Brain microvascular endothelial cell (primary cell): ENCODE data around the gene DMXL1.

Experiments
- DNase-seq: peaks from one replicate; pipeline ENCODE4 v3.0.0-alpha.2; 2020
- H3K27ac ChIP-seq: fragments of 250-450 bp; sonication (Bioruptor Pico); 2 replicates; pipeline ENCODE4 v1.5.1; 2020; ENCODE audit warnings: mild to moderate bottlenecking, moderate library complexity
- H3K27me3 ChIP-seq: fragments of 250-450 bp; sonication (Bioruptor Pico); replicated peaks from 2 replicates; pipeline ENCODE4 v1.5.1; 2020; ENCODE audit warnings: mild to moderate bottlenecking
- H3K36me3 ChIP-seq: fragments of 250-450 bp; sonication (Bioruptor Pico); replicated peaks from 2 replicates; pipeline ENCODE4 v1.5.1; 2020; ENCODE audit warnings: mild to moderate bottlenecking
- H3K4me3 ChIP-seq: 2 replicates; pipeline ENCODE4 v1.5.1; 2011; ENCODE audit warnings: low read depth, mild to moderate bottlenecking, control low read depth, low read length, moderate library complexity
- CTCF ChIP-seq: IDR thresholded peaks from 2 replicates; pipeline ENCODE4 v1.5.1; 2011; ENCODE audit warnings: low read depth, mild to moderate bottlenecking, moderate library complexity, low read length, control low read depth, inconsistent platforms; ENCODE audit errors: missing control alignments
- in situ Hi-C: cut with HindIII; loops from 2 replicates; pipeline ENCODE4 v1.10.0; 2017; ENCODE audit warnings: low sequenced_read_pairs, low pct_ligation_motif_present

Gene DMXL1

GRCh38 chr5:119200795-119201194 is 129.9 kb downstream of the DMXL1 start:
- no peak overlapping the region for H3K4me3 ChIP-seq
- TF ChIP-seq CTCF = no peak
- no peak overlapping the region for H3K27ac ChIP-seq
- in situ Hi-C loops = no loop called here
- no peak for DNase-seq
- H3K36me3 ChIP-seq = peaks cover 9% of the 10 kb centered on the region
- H3K27me3 ChIP-seq = no peaks in the 10 kb centered on the region

GRCh38 chr5:119207105-119207504 is 136.2 kb downstream of the DMXL1 start:
- no peak for DNase-seq
- in situ Hi-C loops = no loop called here
- no peaks in the 10 kb centered on the region for H3K27me3 ChIP-seq
- no peak overlapping the region for H3K4me3 ChIP-seq
- no peak for TF ChIP-seq CTCF
- no peak overlapping the region for H3K27ac ChIP-seq
- no peaks in the 10 kb centered on the region for H3K36me3 ChIP-seq

- no peak overlapping the region for H3K27ac ChIP-seq
- in situ Hi-C loops = no loop called here
- H3K4me3 ChIP-seq = no peak overlapping the region
- DNase-seq = no peak
- no peak for TF ChIP-seq CTCF
- no peaks in the 10 kb centered on the region for H3K36me3 ChIP-seq
- H3K27me3 ChIP-seq = no peaks in the 10 kb centered on the region
These were observed 141.1 kb downstream of the DMXL1 start for GRCh38 chr5:119212026-119212425.

- Histone ChIP-seq H3K27ac (no peak overlapping the region), H3K27me3 (no peaks in the 10 kb centered on the region), H3K4me3 (no peak overlapping the region), H3K36me3 (no peaks in the 10 kb centered on the region)
- TF ChIP-seq CTCF = no peak
- in situ Hi-C loops = no loop called here
- no peak for DNase-seq
These were observed 141.8 kb downstream of the DMXL1 start for GRCh38 chr5:119212676-119213075.

- in situ Hi-C loops = no loop called here
- Histone ChIP-seq H3K27me3 (no peaks in the 10 kb centered on the region), H3K27ac (no peak overlapping the region), H3K36me3 (no peaks in the 10 kb centered on the region), H3K4me3 (no peak overlapping the region)
- DNase-seq = no peak
- TF ChIP-seq CTCF = no peak
These were observed 146.3 kb downstream of the DMXL1 start for GRCh38 chr5:119217183-119217582.
